ENCODE measurements around the gene PIGU.
"Not testable (repeated sequence)": the region's sequence is repeated elsewhere in the genome, so short reads cannot be mapped to it uniquely, and the experiment has no call there.

Gene PIGU

GRCh38 chr20:34676642-34677373 is at the start of gene PIGU:
Gene PIGU (minus strand): TSS chr20:34677092. CDS start chr20:34677085, 7 bp downstream.
- no peaks in the 10 kb centered on the region for H3K36me3 ChIP-seq (ENCODE audit: insufficient read depth, low read length)
- no peaks in the 10 kb centered on the region for H3K27me3 ChIP-seq (ENCODE audit: control insufficient read depth in 1 of 2, insufficient read depth in 2 of 2, low read length in 2 of 2)
- peaks cover 9% of the 10 kb centered on the region for H3K4me1 ChIP-seq (ENCODE audit: insufficient read depth, low read length)
- H3K4me3 ChIP-seq (ENCODE audit: low read depth in 1 of 2, low read length in 2 of 2) = peak within 1 kb of the TSS; percentile 47 to 84
- H3K27ac ChIP-seq (ENCODE audit: low read depth, low read length) = peak within 1 kb of the TSS; percentile 78
- H3K9me3 ChIP-seq (ENCODE audit: low read length) = no peaks in the 10 kb centered on the region
- H3K9ac ChIP-seq (ENCODE audit: low read length) = peak within 1 kb of the TSS; percentile 29

GRCh38 chr20:34724172-34724571 is 47.3 kb upstream of the PIGU start:
- no peak overlapping the region for H3K27ac ChIP-seq (ENCODE audit: low read depth, low read length)
- no peak overlapping the region for H3K4me3 ChIP-seq (ENCODE audit: low read depth in 1 of 2, low read length in 2 of 2)
- H3K9me3 ChIP-seq (ENCODE audit: low read length) = no peaks in the 10 kb centered on the region
- no peaks in the 10 kb centered on the region for H3K27me3 ChIP-seq (ENCODE audit: control insufficient read depth in 1 of 2, insufficient read depth in 2 of 2, low read length in 2 of 2)
- H3K4me1 ChIP-seq (ENCODE audit: insufficient read depth, low read length) = no peaks in the 10 kb centered on the region
- no peak overlapping the region for H3K9ac ChIP-seq (ENCODE audit: low read length)
- H3K36me3 ChIP-seq (ENCODE audit: insufficient read depth, low read length) = peaks cover 38% of the 10 kb centered on the region

- not testable (repeated sequence) for H3K9me3 ChIP-seq (ENCODE audit: low read length); H3K27me3 ChIP-seq (ENCODE audit: control insufficient read depth in 1 of 2, insufficient read depth in 2 of 2, low read length in 2 of 2); H3K4me3 ChIP-seq (ENCODE audit: low read depth in 1 of 2, low read length in 2 of 2); H3K27ac ChIP-seq (ENCODE audit: low read depth, low read length); H3K4me1 ChIP-seq (ENCODE audit: insufficient read depth, low read length); H3K9ac ChIP-seq (ENCODE audit: low read length)
- peaks cover 45% of the 10 kb centered on the region for H3K36me3 ChIP-seq (ENCODE audit: insufficient read depth, low read length)
These were observed 45.7 kb upstream of the PIGU start for GRCh38 chr20:34722560-34722959.

GRCh38 chr20:34720266-34720665 is 43.4 kb upstream of the PIGU start:
- Histone ChIP-seq H3K9ac (ENCODE audit: low read length) (no peak overlapping the region), H3K27ac (ENCODE audit: low read depth, low read length) (no peak overlapping the region), H3K9me3 (ENCODE audit: low read length) (no peaks in the 10 kb centered on the region), H3K36me3 (ENCODE audit: insufficient read depth, low read length) (peaks cover 28% of the 10 kb centered on the region), H3K27me3 (ENCODE audit: control insufficient read depth in 1 of 2, insufficient read depth in 2 of 2, low read length in 2 of 2) (no peaks in the 10 kb centered on the region), H3K4me1 (ENCODE audit: insufficient read depth, low read length) (no peaks in the 10 kb centered on the region), H3K4me3 (ENCODE audit: low read depth in 1 of 2, low read length in 2 of 2) (no peak overlapping the region)

GRCh38 chr20:34719242-34720017 is 42.5 kb upstream of the PIGU start:
- H3K27me3 ChIP-seq (ENCODE audit: control insufficient read depth in 1 of 2, insufficient read depth in 2 of 2, low read length in 2 of 2); H3K9me3 ChIP-seq (ENCODE audit: low read length); H3K4me3 ChIP-seq (ENCODE audit: low read depth in 1 of 2, low read length in 2 of 2); H3K9ac ChIP-seq (ENCODE audit: low read length); H3K27ac ChIP-seq (ENCODE audit: low read depth, low read length); H3K4me1 ChIP-seq (ENCODE audit: insufficient read depth, low read length): not testable (repeated sequence)
- peaks cover 30% of the 10 kb centered on the region for H3K36me3 ChIP-seq (ENCODE audit: insufficient read depth, low read length)

- Histone ChIP-seq H3K4me1 (ENCODE audit: insufficient read depth, low read length) (no peaks in the 10 kb centered on the region), H3K9me3 (ENCODE audit: low read length) (no peaks in the 10 kb centered on the region), H3K27me3 (ENCODE audit: control insufficient read depth in 1 of 2, insufficient read depth in 2 of 2, low read length in 2 of 2) (no peaks in the 10 kb centered on the region), H3K27ac (ENCODE audit: low read depth, low read length) (no peak overlapping the region), H3K36me3 (ENCODE audit: insufficient read depth, low read length) (peaks cover 32% of the 10 kb centered on the region), H3K4me3 (ENCODE audit: low read depth in 1 of 2, low read length in 2 of 2) (no peak overlapping the region), H3K9ac (ENCODE audit: low read length) (no peak overlapping the region)
These were observed 40.6 kb upstream of the PIGU start for GRCh38 chr20:34717230-34718095.

- H3K9me3 ChIP-seq (ENCODE audit: low read length) = no peaks in the 10 kb centered on the region
- no peak overlapping the region for H3K27ac ChIP-seq (ENCODE audit: low read depth, low read length)
- no peaks in the 10 kb centered on the region for H3K4me1 ChIP-seq (ENCODE audit: insufficient read depth, low read length)
- H3K36me3 ChIP-seq (ENCODE audit: insufficient read depth, low read length) = peaks cover 36% of the 10 kb centered on the region
- H3K27me3 ChIP-seq (ENCODE audit: control insufficient read depth in 1 of 2, insufficient read depth in 2 of 2, low read length in 2 of 2) = no peaks in the 10 kb centered on the region
- H3K4me3 ChIP-seq (ENCODE audit: low read depth in 1 of 2, low read length in 2 of 2) = no peak overlapping the region
- no peak overlapping the region for H3K9ac ChIP-seq (ENCODE audit: low read length)
These were observed 40.0 kb upstream of the PIGU start for GRCh38 chr20:34716921-34717229.

GRCh38 chr20:34715384-34715783 is 38.5 kb upstream of the PIGU start:
- peaks cover 45% of the 10 kb centered on the region for H3K36me3 ChIP-seq (ENCODE audit: insufficient read depth, low read length)
- H3K4me3 ChIP-seq (ENCODE audit: low read depth in 1 of 2, low read length in 2 of 2) = no peak overlapping the region
- H3K27me3 ChIP-seq (ENCODE audit: control insufficient read depth in 1 of 2, insufficient read depth in 2 of 2, low read length in 2 of 2) = no peaks in the 10 kb centered on the region
- H3K9me3 ChIP-seq (ENCODE audit: low read length) = no peaks in the 10 kb centered on the region
- no peak overlapping the region for H3K27ac ChIP-seq (ENCODE audit: low read depth, low read length)
- H3K9ac ChIP-seq (ENCODE audit: low read length) = no peak overlapping the region
- peaks cover 5% of the 10 kb centered on the region for H3K4me1 ChIP-seq (ENCODE audit: insufficient read depth, low read length)

GRCh38 chr20:34713944-34714515 is 37.1 kb upstream of the PIGU start:
- not testable (repeated sequence) for H3K9ac ChIP-seq (ENCODE audit: low read length); H3K27me3 ChIP-seq (ENCODE audit: control insufficient read depth in 1 of 2, insufficient read depth in 2 of 2, low read length in 2 of 2); H3K4me3 ChIP-seq (ENCODE audit: low read depth in 1 of 2, low read length in 2 of 2); H3K4me1 ChIP-seq (ENCODE audit: insufficient read depth, low read length); H3K27ac ChIP-seq (ENCODE audit: low read depth, low read length); H3K9me3 ChIP-seq (ENCODE audit: low read length)
- peaks cover 45% of the 10 kb centered on the region for H3K36me3 ChIP-seq (ENCODE audit: insufficient read depth, low read length)

GRCh38 chr20:34713194-34713943 is 36.5 kb upstream of the PIGU start:
- H3K9ac ChIP-seq (ENCODE audit: low read length) = no peak overlapping the region
- no peaks in the 10 kb centered on the region for H3K27me3 ChIP-seq (ENCODE audit: control insufficient read depth in 1 of 2, insufficient read depth in 2 of 2, low read length in 2 of 2)
- peaks cover 7% of the 10 kb centered on the region for H3K4me1 ChIP-seq (ENCODE audit: insufficient read depth, low read length)
- H3K27ac ChIP-seq (ENCODE audit: low read depth, low read length) = no peak overlapping the region
- peaks cover 45% of the 10 kb centered on the region for H3K36me3 ChIP-seq (ENCODE audit: insufficient read depth, low read length)
- no peak overlapping the region for H3K4me3 ChIP-seq (ENCODE audit: low read depth in 1 of 2, low read length in 2 of 2)
- no peaks in the 10 kb centered on the region for H3K9me3 ChIP-seq (ENCODE audit: low read length)

All from muscle layer of colon (tissue), 2 donors.